Epidermal melanocyte (primary cell): ENCODE data around the gene CEP192.

Experiments
- DNase-seq: peaks from one replicate; pipeline ENCODE4 v3.0.0; 2011; ENCODE audit warnings: low spot score; ENCODE audit not compliant: insufficient read length

CEP192 gene

DNA sequence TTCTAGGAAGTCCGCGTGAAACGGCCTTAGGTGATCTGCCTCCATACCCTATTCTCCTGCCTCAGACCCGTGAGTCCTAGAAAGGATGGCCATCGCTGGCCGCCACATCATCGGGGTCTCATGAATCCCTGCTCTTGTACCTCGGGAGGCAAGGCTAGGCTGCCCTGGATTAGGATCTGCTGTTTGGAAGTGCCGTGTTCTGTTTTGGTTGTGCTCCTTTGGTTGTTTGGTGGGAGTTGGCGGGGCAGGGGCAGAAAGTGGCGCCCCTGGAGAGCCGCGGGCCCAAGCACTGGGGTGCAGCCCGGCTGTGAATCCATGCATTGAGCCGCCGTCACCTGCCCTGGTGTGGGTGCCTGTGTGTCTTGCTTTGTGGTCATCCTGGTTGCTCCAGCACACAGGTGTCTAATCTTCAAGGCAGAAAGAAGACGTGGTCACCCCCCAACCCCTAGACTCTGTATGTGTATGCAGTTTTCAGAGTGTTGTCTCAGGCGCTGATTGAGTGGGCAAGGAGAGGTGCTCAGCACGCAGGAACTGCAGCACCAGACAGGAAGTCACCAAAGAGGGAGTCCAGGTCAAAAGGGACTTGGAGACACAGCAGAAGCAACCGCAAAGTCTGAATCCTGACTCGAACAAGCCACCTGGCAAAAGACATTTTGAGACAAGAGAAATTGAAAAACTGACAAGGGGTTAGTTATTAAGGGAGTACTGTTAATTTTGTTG, 147.4 kb downstream of the CEP192 start:
- DNase-seq, result no peak

DNA sequence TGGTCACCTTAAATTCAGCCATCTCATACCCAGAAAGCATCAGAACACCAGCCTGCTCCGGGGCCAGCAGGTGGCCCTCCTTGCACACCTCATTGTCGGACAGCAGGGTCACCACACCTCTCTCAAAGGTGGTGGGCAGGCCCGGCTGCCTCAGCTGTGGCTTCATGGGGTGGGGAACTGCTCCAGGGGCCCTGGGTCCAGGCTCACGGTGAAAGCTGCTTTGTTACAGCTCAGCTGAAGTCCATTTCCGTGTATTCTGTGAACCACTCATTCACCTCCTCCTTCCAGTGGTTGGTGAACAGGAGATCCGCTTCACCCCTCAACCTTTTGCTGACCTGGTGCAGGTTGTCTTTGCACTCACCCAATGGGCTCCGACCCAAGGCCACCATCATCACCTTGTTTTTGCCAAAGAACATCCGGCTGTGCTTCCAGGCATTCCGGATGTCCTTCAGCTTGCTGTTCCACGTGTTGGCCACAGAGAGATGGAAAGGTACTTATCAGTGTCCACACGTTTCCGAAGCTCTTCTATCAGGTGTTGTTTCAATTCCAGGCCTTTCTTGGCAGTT, 148.8 kb downstream of the CEP192 start:
- no peak for DNase-seq

DNA sequence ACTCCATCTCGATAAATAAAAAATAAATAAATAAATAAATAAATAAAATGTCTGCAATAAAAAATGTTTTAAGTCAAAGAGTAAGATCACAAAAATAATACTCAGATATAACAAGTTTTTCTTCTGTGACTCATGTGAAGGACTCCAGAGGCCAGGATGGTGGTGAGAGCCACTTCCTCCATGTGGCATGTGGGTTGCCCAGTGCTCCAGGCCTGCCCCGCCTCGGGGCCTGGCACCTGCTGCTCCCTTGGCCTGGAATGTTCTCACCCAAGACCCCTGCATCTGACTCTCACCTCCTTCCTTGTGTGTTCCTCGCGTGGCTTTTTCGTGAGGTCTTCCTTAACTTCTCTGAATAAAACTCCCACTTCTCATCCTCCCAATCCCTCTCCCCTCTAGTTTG, 150.0 kb downstream of the CEP192 start:
- DNase-seq, result no peak

DNA sequence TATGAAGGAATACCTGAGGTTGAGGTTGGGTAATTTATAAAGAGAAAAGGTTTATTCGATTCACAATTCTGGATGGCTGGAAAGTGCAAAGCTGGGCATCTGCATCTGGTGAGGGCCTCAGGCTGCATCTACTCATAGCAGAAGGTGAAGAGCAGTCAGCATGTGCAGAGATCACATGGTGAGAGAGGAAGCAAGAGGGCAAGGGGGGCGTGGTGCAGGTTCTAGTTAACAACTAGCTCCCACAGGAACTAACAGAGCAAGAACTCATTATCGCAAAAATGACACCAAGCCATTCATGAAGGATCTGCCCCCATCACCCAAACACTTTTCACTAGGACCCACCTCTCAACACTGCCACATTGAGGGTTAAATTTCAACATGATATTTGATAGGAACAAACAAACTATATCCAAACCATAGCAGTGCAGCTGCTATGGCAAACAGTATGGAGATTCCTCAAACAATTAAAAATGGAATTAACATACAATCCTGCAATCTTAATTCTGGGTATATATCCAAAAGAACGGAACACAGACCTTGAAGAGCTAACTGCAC, 154.6 kb downstream of the CEP192 start:
- DNase-seq, result no peak

DNA sequence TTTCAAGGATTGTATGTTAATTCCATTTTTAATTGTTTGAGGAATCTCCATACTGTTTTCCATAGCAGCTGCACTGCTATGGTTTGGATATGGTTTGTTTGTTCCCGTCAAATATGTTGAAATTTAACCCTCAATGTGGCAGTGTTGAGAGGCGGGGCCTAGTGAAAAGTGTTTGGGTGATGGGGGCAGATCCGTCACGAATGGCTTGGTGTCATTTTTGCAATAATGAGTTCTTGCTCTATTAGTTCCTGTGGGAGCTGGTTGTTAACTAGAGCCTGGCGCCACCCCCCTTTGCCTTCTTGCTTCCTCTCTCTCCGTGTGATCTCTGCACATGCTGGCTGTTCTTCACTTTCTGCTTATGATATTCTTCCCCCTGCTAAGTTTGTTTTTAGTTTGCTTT, 156.0 kb downstream of the CEP192 start:
- no peak for DNase-seq

DNA sequence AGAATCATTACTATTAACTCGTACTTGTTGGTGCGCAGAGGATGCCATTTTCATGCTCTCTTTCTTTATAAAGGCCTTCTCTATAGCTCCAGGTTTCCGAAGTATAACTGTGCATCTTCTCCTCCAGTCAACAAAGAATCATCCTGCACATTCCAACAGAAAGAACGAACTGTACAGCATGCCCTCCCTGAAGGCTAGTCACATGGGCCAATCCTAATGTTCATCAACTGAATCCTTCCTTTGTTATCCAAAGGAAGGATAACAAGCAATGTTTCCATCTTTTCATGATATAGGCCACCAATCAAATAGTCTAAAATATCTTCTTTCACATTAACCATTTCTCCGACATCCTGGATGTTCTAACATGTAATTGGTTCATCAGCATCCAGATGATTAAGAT, 160.5 kb downstream of the CEP192 start:
- no peak for DNase-seq

DNA sequence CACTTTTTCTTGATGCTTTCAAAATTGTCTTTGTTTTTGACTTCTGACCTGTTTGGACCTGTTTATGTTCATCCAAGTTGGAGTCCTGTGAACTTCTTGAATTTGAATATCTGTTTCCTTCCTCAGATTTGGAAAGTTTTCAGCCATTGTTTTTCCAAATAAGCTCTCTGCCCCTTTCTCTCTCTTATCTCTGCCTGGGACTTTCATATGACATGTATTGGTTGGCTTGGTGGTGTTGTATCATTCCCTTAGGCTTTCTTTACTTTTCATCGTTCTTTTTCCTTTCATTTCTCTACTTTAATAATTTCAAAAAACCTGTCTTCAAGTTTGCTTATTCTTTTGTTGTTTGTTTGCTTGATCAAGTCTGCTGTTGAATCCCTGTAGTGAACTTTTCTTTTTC, 167.3 kb downstream of the CEP192 start:
- DNase-seq, result no peak

DNA sequence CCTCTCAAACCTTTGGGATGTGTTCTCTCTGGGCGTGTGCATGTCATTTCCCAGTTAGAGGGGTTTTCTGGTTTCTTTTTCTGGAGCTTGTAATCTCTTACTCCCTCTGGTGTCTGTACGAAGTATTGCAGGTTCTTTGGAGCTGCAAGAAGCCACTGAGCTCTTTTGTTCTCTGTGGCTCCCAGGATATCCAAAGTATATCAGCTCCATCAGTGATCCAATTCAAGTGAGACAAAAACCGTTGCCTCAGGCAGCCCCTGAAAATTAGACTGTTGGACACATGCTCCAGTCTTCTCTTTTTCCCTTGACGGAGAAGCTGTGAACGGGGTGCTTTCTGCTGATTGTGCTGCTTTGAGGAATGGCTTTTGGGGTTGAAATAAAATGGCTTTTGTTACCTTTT, 168.4 kb downstream of the CEP192 start:
- peak; percentile 79 for DNase-seq

DNA sequence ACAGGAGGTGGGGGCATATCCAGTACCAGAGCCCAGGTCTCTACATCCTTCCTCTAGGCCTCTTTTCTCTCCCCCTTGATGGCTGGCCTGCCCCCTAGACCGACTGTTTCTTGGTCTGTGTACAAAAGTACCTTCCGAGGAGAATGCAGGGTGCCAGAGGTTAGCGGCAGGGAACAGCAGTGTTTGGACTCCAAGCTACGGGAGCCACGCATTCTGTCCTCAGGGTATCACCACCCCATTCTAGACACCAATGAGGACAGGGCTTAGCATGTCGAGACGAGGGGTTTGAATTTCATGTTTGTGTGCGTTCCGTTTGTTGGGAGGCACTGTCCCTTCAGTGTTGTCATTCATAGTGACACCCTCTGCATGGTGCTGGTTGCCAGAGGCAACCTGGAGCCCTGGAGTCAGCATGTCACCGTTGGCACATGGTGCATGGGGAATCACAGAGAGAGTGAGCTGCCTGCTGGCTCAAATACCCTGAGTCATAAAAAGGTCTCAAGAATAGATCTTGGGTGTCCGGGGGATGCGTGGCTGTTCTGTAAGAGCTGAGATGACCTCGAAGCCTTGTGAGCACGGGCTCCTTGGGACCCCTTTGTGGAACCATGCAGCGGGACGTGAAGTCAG, 170.2 kb downstream of the CEP192 start:
- no peak for DNase-seq

DNA sequence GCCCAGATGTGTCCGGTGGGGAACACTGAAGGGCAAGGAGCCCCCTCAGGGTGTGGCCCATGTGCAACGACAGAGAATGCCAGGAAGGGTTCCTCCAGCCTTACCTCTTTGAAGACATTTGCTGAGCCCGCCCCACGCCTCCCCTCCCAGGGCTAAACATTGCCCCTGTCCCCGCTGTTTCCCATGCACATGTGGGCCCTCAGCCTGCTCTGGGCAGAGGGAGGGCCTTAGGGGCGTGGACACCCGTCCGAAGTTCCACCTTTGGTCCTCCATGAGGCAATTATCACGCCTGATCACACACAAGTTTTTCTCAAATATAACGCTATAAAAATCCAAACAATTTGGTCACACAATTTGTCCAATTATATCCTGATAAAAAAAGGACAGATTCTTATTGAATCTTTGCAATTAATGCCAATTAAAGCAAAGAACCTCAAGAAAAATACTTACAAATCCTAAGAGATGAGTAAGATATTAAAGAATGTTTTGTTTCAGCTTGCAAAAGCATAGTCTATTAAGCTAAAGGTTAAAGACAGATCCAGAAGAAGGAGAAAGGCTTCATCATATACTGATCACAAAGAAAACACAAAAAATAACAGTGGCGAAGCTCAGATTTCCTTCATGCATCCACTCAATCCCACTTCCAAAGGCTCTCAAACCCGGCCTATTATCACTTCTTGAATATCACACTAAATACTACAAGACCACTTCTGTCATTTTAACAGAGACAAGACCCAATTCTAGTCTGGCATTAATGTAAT, 172.2 kb downstream of the CEP192 start:
- DNase-seq, result no peak

DNA sequence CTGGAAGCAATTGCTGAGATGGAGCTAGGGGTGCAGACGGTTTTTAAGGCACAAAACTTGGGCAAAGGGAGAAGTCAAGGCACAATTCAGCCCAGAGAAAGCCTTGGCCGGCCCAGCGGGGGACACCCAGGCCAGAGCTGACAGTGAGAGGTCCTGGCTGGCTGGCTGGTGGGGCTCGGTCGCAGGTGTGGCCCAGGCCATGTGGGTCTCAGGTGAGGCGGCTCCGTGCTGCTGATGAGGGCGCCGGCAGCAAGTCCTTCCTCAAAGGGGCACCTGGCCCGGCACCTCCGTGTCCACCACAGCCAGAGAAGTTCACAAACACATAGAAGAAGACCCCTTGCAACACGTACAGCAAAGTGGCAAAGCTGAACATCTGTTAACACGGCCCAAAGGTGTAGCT, 173.2 kb downstream of the CEP192 start:
- no peak for DNase-seq

DNA sequence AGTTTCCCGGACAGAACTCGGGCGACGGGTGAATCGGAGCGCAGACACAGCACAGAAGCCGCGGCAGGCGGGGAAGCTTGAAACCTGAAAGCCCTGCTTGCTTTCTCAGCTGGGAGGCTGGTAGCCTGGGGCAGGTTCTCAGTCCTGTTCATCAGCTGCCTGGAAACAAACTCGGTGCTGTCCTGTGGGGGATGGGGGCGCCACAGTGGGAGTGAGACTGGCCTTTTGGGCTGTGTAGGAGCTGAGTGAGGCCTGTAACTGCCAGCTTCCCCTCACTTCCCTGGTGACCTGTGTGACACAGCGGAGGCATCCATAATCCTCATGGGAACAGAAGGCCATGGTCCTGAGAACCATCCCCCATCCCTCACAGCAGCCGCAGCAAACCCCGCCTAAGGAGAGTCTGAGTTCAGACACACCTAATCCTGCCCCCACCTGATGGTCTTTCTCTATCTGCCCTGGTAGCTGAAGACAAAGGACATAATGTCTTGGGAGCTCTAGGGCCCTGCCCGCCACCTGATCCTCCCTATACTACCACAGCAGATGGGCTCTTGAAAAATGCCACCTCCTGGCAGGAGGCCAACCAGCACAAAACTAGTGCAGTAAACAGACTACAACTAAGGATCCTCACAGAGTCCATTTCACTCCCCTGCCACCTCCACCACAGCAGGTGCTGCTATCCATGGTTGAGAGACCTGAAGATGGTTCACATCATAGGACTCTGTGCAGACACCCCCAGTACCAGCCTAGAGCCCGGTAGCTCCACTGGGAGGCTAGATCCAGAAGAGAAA, 174.7 kb downstream of the CEP192 start:
- DNase-seq, result no peak

DNA sequence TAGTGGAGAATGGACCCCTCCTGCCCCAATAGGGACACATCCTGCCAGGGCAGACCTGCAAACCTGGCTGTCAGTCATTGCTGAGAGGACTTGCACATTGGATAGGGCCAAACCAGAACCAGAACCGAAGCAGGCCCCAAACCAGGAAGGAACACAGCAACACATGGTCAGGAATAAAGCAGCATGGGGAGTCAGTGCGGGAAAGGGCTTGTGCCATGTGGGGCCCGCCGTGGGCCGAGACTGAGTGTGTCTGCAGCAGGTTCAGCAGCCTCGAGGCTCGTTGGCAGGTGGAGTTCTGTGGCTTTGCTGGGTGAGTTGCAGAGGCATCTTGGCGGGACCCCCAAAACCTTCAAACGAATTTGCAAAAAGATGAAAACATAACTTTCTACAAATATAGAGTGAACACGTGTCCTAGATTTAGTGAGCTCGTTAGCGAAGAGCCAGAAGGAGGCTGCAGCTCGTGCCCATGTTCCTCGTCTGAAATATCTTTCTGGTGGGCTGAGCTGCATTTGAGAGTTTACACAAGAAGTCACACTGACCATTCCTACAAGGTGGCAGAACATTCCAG, 182.5 kb downstream of the CEP192 start:
- DNase-seq, result no peak
